ENCODE results near the gene GTSF1L.

GRCh38 chr20:43737925-43738324 is 11.1 kb upstream of the GTSF1L start:
- TF ChIP-seq EZH2phosphoT487 (IDR thresholded peaks at IDR 0.05; ENCODE audit: insufficient read depth, low read depth) (no peak), EZH2 (IDR thresholded peaks at IDR 0.05; ENCODE audit: insufficient read depth, poor library complexity, severe bottlenecking) (no peak)

Measured in GM23248 (cell line).